MM.1S (cell line): ENCODE measurements around the gene PKD1.
"Not testable (repeated sequence)": the region's sequence is repeated elsewhere in the genome, so short reads cannot be mapped to it uniquely, and the experiment has no call there.

ENCODE experiments used
- EZH2 ChIP-seq: fragments of 300-600 bp; sonication (generic); optimal IDR thresholded peaks from 2 replicates; pipeline ENCODE3; 2017; ENCODE audit warnings: low read depth, mild to moderate bottlenecking, antibody characterized with exemption, low read length, mixed read lengths
- EZH2phosphoT487 ChIP-seq: fragments of 300-600 bp; sonication (generic); IDR thresholded peaks from 2 replicates; pipeline ENCODE4 v1.6.1; 2018; ENCODE audit warnings: antibody characterized with exemption, low read length
- TF ChIP-seq, protein P1 (sequence below): fragments of 300-600 bp; sonication (generic); IDR thresholded peaks from 2 replicates; pipeline ENCODE4 v1.5.1; 2016; ENCODE audit warnings: antibody characterized with exemption, low read length, mixed read lengths

DNA sequence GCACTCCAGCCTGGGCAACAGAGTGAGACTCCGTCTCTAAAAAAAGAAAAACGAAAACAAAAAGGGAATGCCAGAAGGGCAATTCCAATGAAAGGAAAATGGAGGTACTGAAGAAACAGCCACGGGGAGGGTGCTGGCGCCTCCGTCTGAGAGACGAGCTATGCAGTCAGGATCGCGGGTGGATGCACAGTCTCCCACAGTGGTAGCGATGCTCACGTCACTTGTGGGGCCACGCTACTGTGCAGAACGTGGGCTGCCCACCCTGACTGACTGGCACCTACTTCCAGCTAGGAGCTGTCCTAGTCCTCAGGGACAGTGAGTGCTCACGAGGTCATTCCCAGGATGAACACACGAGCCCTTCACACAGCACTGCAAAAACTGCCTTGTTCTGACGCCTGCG, 34.1 kb downstream of the PKD1 start:
- TF ChIP-seq, protein P1, sequence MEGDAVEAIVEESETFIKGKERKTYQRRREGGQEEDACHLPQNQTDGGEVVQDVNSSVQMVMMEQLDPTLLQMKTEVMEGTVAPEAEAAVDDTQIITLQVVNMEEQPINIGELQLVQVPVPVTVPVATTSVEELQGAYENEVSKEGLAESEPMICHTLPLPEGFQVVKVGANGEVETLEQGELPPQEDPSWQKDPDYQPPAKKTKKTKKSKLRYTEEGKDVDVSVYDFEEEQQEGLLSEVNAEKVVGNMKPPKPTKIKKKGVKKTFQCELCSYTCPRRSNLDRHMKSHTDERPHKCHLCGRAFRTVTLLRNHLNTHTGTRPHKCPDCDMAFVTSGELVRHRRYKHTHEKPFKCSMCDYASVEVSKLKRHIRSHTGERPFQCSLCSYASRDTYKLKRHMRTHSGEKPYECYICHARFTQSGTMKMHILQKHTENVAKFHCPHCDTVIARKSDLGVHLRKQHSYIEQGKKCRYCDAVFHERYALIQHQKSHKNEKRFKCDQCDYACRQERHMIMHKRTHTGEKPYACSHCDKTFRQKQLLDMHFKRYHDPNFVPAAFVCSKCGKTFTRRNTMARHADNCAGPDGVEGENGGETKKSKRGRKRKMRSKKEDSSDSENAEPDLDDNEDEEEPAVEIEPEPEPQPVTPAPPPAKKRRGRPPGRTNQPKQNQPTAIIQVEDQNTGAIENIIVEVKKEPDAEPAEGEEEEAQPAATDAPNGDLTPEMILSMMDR, result not testable (repeated sequence)
- not testable (repeated sequence) for TF ChIP-seq EZH2, EZH2phosphoT487
